AG04449 (cell line): Measurements from ENCODE around the gene PPIB.

Experiments used
- CTCF ChIA-PET: fragments of 350-600 bp; formaldehyde crosslinking; extraction: SDS; loops from one replicate; lab custom pipeline; 2021; ENCODE audit warnings: antibody characterized with exemption; lab: Yijun Ruan, JAX
- POLR2A ChIA-PET: fragments of 400-600, 350-600 bp; formaldehyde crosslinking; extraction: SDS; loops from one replicate; lab custom pipeline; 2020; ENCODE audit warnings: antibody characterized with exemption, inconsistent platforms; lab: Yijun Ruan, JAX
- DNase-seq: peaks from one replicate; pipeline ENCODE4 v3.0.0-alpha.2; 2010; ENCODE audit warnings: low read depth, low spot score
- H3K4me3 ChIP-seq: 2 replicates; pipeline ENCODE4 v1.5.1; 2011; ENCODE audit warnings: low read depth, mild to moderate bottlenecking, control low read depth, low read length
- CTCF ChIP-seq: IDR thresholded peaks from one replicate; pipeline ENCODE4 v1.5.1; 2011; ENCODE audit warnings: mild to moderate bottlenecking, moderate library complexity, low read length, control low read depth, inconsistent platforms; ENCODE audit not compliant: insufficient read depth; ENCODE audit errors: missing control alignments

The PPIB gene

GRCh38 chr15:64162869-64163658 is at the start of gene PPIB:
PPIB (minus strand) TSS chr15:64163022; CDS start chr15:64162986, 36 bp downstream.
- ChIA-PET CTCF (interaction anchor here (0.6 to 2.7 kb wide), 8 partner anchors 9 to 224 kb away, joined by 3 to 39 read pairs (median 4); partner anchors contain the start of gene TRIP4), POLR2A (interaction anchor here (1.0 to 2.8 kb wide), 3 partner anchors 9 to 24 kb away, joined by 3 to 11 read pairs (median 4); no protein-coding TSS in a partner anchor)
- H3K4me3 ChIP-seq, result peak within 1 kb of the TSS; percentile 95
- peak; percentile 51 for TF ChIP-seq CTCF
- peak; percentile 77 for DNase-seq

- no peak for DNase-seq
- POLR2A ChIA-PET, result no interaction called here
- CTCF ChIA-PET, result interaction anchor here (0.8 to 1.6 kb wide), 2 partner anchors 9 to 143 kb away, joined by 3 to 4 read pairs; no protein-coding TSS in a partner anchor
- no peak for TF ChIP-seq CTCF
- H3K4me3 ChIP-seq, result no peak overlapping the region
Observed at GRCh38 chr15:64211696-64212095, 48.9 kb upstream of the PPIB start.

GRCh38 chr15:64210371-64210770 is 47.5 kb upstream of the PPIB start:
- no peak overlapping the region for H3K4me3 ChIP-seq
- DNase-seq, result no peak
- CTCF ChIA-PET, result interaction anchor here (0.7 to 1.6 kb wide), 16 partner anchors 8 to 185 kb away, joined by 3 to 13 read pairs (median 4); partner anchors contain the start of genes CSNK1G1 and TRIP4
- POLR2A ChIA-PET, result no interaction called here
- no peak for TF ChIP-seq CTCF

GRCh38 chr15:64209680-64210334 is 47.0 kb upstream of the PPIB start:
- CTCF ChIA-PET, result interaction anchor here (0.7 to 1.6 kb wide), 17 partner anchors 8 to 217 kb away, joined by 3 to 13 read pairs (median 4); partner anchors contain the start of genes CSNK1G1 and TRIP4
- no peak for TF ChIP-seq CTCF
- DNase-seq, result no peak
- no peak overlapping the region for H3K4me3 ChIP-seq
- POLR2A ChIA-PET, result no interaction called here

GRCh38 chr15:64205202-64205601 is 42.4 kb upstream of the PPIB start:
- no peak for DNase-seq
- H3K4me3 ChIP-seq, result no peak overlapping the region
- CTCF ChIA-PET, result interaction anchor here (0.7 to 1.8 kb wide), 3 partner anchors 151 to 448 kb away, joined by 3 to 5 read pairs (median 4); partner anchors contain the start of gene CSNK1G1
- POLR2A ChIA-PET, result no interaction called here
- no peak for TF ChIP-seq CTCF
